Measurements from ENCODE around the gene KAT7.
A peak's percentile ranks its signal among the peaks of the same experiment; 100 is the strongest.

KAT7 gene

DNA sequence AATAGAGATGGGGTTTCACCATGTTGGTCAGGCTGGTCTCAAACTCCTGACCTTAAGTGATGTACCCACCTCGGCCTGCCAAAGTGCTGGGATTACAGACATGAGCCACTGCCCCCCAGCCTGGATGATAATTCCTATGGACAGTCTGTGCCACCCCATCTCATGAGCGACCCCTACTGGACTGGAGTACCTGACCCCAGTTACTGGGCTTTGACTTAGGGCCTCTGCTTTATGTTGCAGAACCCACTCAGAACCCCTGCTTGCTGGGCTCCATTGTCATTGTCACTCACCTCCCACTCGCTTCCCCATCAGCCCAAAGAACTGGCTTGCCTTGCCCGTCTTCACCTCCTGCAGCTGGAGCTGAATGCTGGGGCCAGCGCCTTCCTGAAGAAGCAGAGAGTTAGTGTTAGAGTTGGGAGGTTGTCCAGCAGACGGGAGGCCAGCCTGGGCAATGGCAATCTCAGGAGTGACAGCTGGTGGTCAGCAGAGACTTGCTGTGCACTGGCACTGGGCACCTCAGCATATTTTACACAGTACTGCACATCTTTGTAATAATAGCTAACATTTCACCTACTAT, 55.4 kb downstream of the KAT7 start:
- DNase-seq, result no peak

DNA sequence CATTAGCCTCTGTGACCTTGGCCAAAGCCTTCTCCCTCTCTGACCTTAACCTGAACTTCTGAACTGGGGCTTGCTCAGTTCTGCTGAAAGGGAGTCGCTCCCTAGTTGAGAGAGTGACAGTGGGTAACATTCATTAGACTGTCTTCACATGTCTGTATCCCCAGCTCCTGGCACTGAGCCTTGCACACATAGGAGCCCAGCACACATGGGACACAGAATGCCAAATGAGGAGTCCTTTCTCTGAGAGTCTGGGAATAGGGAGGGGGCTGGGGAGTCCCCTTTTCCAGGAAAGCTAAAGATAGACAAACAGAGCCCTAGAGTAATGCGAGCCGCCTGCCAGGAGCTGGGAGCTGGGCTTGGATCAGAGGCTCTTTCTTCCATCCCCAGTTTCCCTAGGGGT, 56.8 kb downstream of the KAT7 start:
- DNase-seq, result no peak

DNA sequence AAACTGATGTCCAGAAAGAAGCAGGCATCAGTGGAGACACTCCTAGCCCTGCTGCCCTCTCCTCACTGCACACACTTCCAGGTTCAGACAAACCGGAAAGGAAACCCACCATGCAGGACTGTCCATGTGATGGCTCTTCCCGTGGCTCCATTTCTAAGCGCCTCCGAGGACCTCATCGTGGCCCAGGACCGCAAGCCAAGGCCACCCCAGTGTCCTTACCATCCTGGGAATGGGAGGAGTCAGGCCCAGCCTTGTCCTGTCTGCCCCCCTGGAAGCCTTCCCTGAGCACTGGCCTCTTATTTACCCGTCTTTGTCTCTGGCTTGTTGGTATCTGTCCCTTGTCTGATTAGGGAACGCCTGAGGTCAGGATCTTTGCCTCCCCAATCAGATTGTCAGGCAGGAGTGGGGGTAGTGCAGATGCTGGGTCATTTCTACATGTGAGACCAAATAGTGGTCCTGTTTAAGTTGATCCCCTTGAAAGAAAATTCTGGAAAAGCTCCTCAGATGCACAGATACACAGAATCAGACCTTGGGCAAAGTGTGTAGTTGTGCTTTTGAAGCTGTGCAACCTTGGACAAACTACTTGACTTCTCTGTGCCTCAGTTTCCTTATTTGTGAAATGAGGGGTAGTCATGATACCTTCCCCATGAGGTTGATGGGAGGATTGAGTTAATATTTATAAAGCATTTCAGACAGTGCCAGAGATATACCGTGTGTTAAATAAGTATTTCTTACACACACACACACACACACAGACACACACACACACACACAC, 58.6 kb downstream of the KAT7 start:
- no peak for DNase-seq

DNA sequence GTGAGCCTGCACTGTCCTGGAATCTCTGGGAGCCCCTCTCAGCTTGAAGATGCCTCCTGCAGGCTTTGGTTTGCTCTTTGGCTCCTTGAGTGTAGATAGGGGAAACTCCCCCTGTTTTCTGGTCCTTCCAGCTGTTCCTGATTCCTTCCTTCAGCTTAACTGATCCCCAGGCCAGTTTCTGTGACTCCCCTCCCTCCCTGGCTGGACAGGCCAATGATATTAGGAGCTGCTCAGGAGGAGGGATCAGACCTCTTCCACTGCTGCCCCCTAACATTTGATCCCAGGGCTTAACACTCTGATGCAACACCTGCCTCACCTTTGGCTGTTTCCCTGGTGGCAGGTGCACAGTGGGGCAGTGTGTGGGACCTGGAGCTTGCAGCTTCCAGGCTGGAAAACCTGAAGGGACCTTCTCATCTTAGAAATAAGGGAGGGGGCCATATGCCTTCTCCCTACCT, 59.6 kb downstream of the KAT7 start, which contains the start of gene TAC4:
Gene TAC4, minus strand, starts transcription at position 51 of the 455 bp plus-strand sequence. CDS start 52 bp downstream, outside the sequence.
- DNase-seq, result no peak

DNA sequence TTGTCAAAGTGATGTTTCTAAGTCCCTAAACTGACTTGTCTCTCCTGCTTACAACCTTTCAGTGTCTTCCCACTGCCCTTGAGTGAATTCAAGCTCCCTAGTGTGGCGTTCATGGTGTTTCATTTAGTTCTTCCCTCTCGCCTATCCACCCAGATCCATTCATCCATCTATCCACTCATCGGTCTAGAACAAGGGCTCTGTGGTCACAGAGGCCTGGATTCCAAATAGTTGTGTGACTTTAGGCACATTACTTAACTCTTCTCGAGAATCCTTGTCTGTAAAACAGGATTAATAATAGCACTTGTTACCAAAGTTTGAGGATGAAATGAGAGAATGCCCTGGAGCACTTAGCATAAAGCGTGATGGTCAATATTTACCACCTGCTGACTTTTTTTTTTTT, 60.3 kb downstream of the KAT7 start:
- DNase-seq, result no peak

DNA sequence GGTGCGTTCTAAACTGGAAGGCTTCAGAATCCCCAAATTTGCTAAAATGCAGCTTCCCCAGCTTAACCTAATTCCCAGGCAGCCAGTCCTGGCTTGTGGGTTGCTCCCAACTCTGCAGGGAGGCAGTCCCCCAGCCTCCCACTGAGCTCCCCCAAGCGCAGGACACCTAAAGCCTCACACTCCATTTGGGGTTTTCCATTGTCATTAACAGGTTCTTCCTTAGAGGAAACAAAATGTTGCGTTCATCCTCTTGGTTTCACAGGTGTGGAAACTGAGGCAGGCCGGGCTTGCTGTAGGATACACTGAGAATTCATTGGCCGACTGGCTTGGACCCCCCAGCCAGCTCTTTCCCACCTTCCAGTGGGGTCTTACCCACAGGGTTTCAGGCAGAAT, 61.7 kb downstream of the KAT7 start:
- no peak for DNase-seq

DNA sequence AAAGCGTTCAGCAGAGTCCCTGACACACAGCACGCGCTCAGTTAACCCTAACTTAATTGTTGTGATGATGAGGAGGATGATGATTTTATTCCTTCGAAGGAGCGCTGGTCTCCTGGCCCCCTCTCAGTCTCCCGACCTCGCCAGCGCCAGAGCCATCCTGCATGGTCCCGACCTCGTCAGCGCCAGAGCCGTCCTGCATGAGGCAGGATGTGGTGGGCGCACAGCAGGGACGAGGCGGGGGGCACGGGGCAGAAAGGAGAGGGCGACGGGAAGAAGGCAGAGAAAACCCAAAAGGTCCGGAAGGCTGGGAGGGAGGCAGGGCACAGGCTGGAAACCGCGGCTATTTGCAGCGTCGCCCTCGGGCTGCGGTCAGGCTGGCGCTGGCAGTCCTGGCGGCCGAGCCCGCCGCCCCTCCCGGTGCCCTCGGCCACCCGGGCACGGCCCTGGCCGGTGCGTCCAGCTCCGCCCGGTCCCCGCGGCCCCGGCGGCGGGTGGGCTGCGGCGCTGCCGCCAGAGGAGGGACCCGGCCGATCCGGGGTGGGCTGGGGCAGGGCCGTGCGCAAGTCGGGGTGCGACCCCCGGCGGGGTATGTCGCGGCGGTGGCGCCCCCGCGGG, 62.4 kb downstream of the KAT7 start:
- no peak for DNase-seq

DNA sequence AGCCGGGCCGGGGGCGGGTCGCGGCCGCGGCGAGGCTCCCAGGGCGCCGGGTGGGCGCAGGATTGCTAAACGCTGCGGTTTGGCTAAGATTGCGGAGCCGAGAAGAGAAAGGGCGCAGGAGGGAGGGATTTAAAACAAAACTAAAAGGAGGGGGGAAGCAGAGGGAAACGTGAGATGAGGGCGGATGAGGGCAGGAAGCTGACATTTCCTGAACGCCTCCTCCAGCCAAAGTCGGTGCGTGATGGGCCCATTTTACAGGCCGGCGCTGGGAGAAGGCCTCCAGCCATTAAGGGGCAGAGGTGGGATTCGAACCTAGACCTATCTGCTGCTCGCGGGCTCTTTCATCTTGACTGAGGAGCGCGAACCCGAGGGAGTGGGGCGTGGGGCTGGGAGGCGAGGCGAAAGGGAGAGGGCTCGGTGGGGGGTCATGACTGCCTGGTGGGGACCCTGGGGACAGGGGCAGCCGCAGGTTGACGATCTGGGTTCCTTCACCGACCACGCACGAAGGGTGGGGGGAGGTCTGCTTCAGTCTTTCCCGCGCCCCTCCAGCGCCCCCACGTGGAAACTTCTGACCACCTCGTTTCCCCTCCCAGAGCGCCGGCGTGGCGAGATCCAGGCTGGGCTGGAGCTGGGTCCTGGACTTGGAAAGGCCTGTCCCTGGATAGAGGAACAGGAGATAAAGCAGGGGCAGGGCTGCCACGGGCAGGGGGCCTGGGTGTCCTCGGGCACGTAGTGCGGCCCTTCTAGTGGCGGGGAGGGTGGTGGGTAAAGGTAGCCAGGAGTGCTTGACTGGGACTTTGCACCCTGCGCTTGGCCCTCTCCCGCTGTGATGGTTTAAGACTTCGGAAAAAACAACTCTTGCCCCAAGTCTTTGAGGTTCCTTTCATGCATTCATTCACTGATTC, 63.2 kb downstream of the KAT7 start:
- peak; percentile 69 for DNase-seq

DNA sequence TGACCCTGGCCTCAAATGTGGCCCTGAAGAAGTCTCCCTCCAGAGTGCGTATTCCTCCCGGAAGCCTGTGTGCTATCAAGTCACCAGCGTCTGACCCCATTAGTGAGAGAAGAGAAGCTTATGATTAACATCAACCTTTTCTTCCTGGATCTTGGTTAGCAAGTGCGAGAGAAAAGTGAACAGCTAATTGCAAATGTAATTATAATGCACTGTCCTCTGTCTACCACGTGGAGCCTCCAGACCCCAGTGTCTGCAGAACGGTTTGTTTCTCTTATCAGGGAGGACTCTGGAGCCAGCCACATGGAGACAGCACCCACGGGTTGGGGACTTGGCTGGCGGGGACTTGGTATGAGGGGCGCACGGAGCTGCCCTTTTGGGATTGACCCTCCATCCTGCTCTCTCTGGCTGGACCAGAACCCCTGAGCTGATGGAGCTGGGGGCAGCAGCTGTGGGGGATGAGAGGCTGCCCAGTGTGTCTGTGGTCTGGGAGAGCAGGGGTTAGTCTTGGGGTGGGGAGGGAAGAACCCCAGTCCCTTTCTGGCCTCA, 65.1 kb downstream of the KAT7 start:
- no peak for DNase-seq

DNA sequence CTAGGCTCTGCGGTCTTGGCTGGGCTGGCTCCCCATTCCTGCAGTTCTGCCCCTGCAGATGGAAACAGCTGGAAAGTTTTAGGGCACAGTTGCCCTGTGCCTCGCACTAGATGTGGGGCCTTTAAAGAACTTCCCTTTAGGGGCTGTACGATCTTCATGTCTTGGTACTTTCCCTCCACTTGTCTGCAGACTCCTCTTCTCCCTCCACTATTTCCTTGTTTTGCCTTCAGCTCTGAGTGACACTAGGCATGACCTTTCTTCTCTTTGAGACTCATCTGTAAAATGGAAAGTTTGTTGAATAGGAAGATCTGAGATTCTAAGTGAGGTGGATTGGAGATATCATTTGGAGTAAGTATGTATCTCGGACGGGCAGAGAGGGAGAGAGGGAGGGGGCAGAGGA, 65.6 kb downstream of the KAT7 start:
- DNase-seq, result no peak

DNA sequence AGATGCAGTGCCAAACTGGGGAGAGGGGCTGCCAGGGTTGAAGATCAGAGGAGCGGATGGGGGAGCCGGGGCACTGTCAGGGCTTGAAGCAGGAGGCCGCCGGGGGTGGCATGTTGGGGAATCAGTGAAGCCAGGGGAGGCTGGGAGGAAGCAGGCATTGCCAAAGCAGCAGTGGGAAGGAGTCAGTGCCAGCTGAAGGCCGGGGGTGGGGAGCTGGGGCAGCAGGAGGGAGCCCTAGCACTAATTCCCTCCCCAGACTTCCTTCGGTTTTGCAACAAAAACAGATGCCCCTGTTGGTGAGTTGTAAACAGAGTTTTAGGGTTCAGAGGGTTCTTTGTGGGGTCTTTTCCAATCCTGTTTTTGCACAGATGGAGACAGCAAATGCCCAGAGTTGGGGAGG, 70.3 kb downstream of the KAT7 start:
- no peak for DNase-seq

DNA sequence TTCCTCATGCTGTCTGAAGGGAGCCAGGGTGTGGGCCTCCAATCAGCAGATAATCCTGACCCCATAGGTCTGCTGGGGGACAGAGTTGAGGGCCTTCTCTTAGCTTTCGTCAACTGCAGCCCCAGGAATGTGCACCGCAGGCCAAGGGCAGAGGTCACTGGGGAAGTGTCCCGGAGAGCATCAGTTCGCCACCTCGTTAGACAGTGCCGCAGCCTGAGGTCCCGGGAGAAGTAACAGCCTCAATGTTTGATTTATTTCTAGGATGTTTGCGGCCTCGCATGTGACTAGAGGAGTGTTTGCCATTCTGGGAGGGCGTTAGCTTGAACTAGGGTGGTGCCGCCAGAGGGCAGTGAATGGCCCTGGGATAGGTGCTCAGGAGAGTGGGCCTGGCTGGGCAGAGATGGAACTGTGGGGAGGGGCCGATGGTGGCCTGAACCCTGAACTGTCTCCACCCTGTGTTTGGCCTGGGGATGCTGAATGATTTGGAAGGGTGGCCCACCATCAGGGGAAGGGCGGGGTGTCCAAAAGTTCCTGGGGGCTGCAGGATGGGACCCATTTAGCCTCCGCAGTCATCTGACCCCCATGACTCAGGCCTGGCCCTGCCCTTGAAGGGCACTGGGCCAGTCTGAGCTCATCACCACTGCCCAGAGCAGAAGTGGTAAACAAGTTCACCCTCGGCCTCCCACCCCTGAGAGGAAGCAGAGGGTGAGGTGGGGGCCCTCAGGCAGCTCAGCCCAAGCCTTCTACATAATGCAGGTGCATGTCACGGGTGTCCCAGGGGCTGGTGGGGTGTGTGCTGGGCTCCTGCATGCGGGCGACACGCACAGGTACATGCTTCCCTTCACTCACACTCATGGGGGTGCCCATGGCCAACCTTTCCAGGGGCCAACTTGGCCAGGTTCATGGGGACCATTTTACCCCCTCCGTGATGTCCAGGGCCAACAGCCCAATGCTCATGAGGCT, 71.8 kb downstream of the KAT7 start:
- DNase-seq, result no peak

DNA sequence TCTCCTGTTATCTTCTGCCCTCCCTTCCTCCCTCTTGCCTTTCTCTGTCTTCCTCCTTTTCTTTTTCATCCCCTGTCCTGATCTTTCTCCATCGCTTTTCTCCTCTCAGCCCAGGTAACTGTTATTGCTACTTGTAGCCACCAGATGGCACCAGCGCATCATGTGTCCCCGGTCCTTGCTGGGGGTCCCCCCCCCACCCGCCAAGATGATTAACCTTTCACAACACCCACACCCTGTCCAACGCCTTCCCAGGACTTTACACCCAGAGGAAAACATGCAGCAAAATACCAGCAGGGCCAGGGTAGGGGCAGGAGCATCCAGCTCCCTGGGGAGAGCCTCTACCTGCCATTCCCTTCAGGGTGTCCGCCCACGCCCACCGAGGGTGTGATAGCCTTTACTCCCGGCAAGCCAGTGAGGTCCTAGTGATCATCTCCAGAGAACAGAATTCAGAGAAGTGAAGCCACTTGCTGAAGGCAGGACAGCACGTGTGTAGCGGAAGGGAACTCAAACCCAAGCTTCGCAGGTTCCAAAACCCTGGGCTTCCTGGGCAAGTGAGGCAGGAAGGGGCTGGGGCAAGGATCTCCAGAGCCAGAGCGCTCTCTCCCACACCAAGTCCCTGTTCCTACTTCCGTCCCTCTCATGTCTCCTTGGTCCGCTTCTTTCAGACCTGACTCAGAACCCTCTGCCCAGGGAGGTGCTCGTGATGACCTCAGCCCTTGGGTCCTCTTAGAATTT, 72.8 kb downstream of the KAT7 start:
- peak; percentile 55 for DNase-seq

DNA sequence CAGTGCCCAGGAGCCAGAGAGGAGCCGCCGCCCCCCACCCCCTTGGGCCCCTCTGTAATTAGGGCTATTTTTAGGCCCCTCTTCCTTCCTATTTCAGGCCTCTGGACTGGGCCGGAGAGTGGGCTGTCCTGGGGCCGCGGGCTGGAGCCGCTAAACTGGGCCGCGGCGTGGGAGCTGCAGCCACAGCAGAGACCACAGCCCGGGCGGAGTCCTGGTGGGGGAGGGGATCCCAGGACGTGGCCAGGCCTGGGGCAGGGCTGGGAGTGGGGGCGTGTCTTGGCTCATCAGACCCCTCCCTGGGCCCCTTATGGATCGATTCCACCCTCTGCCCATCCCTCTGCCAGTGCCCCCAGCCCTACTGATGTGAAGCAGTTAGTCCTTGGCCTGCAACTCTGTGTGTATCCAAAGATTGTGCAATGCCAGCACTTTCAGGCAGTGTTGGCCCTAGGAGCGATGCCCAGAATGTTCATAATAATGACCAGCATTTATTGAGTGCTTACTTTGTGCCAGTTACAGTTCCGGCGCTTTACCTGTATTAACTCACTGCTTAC, 74.4 kb downstream of the KAT7 start:
- DNase-seq, result no peak

DNA sequence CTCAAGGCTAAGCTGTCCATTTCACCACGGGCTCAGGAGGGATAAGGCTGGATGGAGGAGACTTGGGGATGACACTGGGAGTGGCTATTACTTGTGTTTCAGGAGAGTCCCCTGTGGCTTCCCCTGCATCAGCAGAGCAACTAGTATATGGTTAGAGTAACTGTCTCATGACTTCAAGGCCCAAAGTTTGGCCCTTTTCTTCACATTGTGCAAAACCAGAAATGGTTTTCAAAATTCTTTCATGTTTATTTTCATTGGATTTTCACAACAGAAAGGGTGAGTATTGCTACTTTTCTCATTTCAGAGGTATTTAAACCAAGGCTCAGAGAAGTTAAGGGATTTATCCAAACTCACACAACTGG, 77.5 kb downstream of the KAT7 start:
- DNase-seq, result no peak

DNA sequence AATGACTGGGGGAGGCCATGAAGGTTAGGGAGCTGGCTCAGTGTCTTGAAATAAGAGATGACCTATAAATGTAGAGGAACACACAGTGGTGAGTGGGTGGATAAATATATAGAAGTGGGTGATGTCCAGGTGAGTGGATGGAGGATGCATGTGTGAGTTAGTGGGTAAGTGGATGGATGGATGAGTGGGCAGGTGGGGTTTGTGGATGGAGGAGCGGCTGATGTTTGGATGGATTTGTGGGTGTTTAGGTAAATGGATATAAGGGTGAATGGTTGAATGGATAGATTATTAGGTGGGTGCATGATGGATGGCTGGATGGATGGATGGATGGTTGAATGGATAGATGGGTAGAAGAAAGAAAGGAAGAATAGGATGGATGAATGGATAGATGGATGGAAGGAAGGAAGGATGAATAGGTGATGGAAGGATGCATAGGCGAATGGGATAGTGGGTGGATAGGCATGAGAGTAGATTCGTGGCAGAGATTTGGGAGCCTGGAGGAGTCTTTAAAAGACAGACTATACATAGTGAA, 78.5 kb downstream of the KAT7 start:
- DNase-seq, result no peak

DNA sequence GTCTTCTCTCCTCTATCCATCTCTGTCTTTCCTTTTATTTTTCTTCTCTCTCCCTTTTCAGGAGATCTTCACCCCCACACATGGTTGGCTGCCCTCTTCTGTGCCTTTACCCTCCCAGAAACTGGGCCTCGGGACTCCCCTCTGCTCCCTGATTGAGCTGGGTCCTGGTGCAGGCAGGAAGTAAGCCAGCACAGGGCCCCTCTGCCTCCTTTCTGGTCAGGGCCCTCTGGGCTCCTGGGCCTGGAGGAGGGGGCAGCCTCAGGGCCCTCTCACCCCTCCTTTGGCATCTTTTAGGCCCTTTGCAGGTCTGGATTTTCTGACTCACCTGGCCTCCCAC, 80.5 kb downstream of the KAT7 start:
- DNase-seq, result no peak

DNA sequence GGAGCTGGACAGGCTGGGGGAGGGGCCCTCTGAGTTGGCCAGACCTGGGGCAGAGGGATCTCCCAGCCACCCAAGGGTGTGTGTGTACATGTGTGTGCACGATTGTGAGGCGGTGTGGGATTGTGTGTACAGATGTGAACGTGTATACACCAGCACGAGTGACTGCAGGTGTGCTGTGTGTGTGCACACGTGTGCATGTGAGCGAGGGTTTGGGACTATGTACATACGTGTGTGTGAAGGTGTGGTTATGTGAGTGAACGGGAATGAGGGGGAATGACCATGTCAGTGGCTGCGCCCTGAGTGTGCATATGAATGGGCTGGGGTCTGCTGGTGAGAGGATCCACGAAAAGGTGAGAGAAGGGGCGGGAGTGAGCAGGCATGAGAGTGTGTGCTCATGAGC, 81.8 kb downstream of the KAT7 start:
- no peak for DNase-seq

DNA sequence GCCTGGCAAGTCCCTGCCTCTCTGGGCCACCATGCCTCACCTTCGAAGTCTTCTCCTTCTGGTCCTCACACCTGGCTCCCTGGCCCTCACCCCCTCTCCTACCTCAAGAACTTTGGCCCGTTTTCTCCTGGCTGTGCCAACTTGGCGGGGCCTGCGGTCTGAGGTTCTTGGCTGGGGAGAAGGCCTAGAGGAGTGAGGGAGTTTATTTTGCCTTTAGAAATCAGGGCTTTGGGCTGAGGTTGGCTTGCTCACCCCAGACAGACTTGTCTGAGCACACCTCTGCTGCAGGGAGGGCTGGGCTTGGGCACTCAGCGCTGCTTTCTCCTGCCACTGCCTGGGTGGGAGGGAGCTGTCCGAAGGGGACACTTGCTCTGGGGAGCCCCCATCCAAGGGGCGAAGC, 82.7 kb downstream of the KAT7 start:
- no peak for DNase-seq

DNA sequence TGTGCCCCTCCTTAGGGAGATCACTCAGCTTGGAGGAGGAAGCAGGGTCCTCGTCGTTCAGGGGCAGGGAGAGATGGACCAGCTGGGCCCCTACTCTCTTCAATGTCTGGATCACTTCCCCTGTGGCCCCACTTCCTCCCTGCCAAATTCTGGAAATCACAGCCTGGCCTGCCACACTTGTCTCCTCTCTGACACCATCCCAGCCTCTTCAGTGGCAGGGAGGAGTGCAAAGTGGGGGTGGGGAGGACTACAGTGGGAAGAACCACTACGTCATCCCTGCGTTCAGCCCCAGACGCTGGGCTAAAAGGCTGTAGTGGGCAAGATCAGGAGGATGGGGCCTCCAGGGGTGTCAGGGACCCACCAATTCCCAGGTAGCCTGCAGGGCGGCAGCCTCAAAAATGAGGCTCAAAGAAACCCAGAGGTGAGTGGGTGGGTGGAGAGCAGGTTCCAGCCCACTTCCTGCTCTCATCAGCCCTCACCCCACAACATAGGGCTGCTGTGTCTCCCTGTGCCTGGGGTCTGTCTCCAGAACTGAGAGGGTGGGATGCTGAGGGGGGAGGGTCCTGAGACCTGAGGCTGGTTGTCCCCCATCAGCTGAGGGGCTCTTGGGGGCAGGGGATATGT, 84.4 kb downstream of the KAT7 start:
- DNase-seq, result no peak
